Effector memory CD4-positive, alpha-beta T cell (primary cell): ENCODE measurements around the gene IFIT3.
"Not testable (repeated sequence)": the region's sequence is repeated elsewhere in the genome, so short reads cannot be mapped to it uniquely, and the experiment has no call there.

Source experiments
- DNase-seq, 3 donors: peaks; one replicate each; pipeline ENCODE4 v3.0.0-alpha.2; 2020
- H3K27ac ChIP-seq: 2 replicates; pipeline ENCODE4 v1.7.0; 2013; ENCODE audit warnings: mild to moderate bottlenecking, low read length, moderate library complexity; ENCODE audit not compliant: insufficient read depth, poor library complexity, severe bottlenecking
- H3K27me3 ChIP-seq: replicated peaks from 2 replicates; pipeline ENCODE4 v1.7.0; 2013; ENCODE audit warnings: mild to moderate bottlenecking, low read length; ENCODE audit not compliant: insufficient read depth, control insufficient read depth, poor library complexity, severe bottlenecking
- H3K36me3 ChIP-seq: 2 replicates; pipeline ENCODE4 v1.7.0; 2013; ENCODE audit warnings: mild to moderate bottlenecking, low read length, moderate library complexity; ENCODE audit not compliant: control insufficient read depth, insufficient read depth
- H3K4me1 ChIP-seq: 2 replicates; pipeline ENCODE4 v1.7.0; 2013; ENCODE audit warnings: low read length, mild to moderate bottlenecking; ENCODE audit not compliant: control insufficient read depth, insufficient read depth, poor library complexity, severe bottlenecking
- H3K4me3 ChIP-seq: 2 replicates; pipeline ENCODE4 v1.7.0; 2013; ENCODE audit warnings: low read length, low read depth, mild to moderate bottlenecking; ENCODE audit not compliant: insufficient read depth, poor library complexity, severe bottlenecking
- H3K9me3 ChIP-seq: 2 replicates; pipeline ENCODE4 v1.7.0; 2013; ENCODE audit warnings: mild to moderate bottlenecking, low read length, moderate library complexity; ENCODE audit not compliant: control insufficient read depth

The IFIT3 gene

GRCh38 chr10:89330537-89331212, 2.9 kb downstream of the IFIT3 start:
- H3K27me3 ChIP-seq = no peaks in the 10 kb centered on the region
- no peak overlapping the region for H3K27ac ChIP-seq
- H3K4me1 ChIP-seq = peaks cover 34% of the 10 kb centered on the region
- H3K36me3 ChIP-seq = no peaks in the 10 kb centered on the region
- H3K4me3 ChIP-seq = no peak overlapping the region
- DNase-seq = no peak
- no peaks in the 10 kb centered on the region for H3K9me3 ChIP-seq

GRCh38 chr10:89331487-89332122, 3.8 kb downstream of the IFIT3 start:
- H3K4me1 ChIP-seq = peaks cover 34% of the 10 kb centered on the region
- H3K27ac ChIP-seq = peak overlapping the region; percentile 70

DNA sequence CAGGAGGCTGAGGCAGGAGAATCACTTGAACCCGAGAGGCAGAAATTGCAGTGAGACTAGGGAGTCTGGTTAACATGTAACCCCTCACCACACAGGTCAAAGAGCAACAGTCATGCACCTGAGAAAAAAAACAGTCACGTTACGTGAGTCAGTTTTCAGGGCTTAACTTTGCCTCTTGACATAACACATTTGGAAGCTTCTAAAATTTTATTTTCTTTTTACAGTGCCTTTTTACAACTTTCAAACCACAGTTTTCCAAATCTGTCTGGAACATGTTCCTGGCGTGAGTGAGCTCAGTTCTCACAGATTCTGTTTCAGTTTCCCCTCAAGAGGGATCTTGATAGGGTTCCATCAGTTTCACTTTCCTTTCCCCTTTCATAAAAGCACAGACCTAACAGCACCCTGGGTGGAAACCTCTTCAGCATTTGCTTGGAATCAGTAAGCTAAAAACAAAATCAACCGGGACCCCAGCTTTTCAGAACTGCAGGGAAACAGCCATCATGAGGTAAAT, 4.4 kb downstream of the IFIT3 start:
- Histone ChIP-seq H3K4me3 (peak overlapping the region; percentile 30), H3K36me3 (no peaks in the 10 kb centered on the region), H3K27ac (peak overlapping the region; percentile 70), H3K4me1 (peaks cover 34% of the 10 kb centered on the region), H3K9me3 (no peaks in the 10 kb centered on the region), H3K27me3 (no peaks in the 10 kb centered on the region)
- peak in 1 of 3 donors; percentile 28 for DNase-seq

More at GRCh38 chr10:89331487-89332122, 3.8 kb downstream of the IFIT3 start:
- DNase-seq, H3K9me3 ChIP-seq, H3K27me3 ChIP-seq, H3K36me3 ChIP-seq: not testable (repeated sequence)
- peak overlapping the region; percentile 30 for H3K4me3 ChIP-seq

- no peak overlapping the region for H3K27ac ChIP-seq
- no peaks in the 10 kb centered on the region for H3K9me3 ChIP-seq
Measured at GRCh38 chr10:89335226-89335625, 7.4 kb downstream of the IFIT3 start.

GRCh38 chr10:89336241-89336640, 8.4 kb downstream of the IFIT3 start:
- no peaks in the 10 kb centered on the region for H3K36me3 ChIP-seq
- no peak overlapping the region for H3K4me3 ChIP-seq
- DNase-seq = no peak
- H3K9me3 ChIP-seq = no peaks in the 10 kb centered on the region
- H3K27me3 ChIP-seq = no peaks in the 10 kb centered on the region
- H3K4me1 ChIP-seq = peaks cover 30% of the 10 kb centered on the region
- no peak overlapping the region for H3K27ac ChIP-seq

More at GRCh38 chr10:89335226-89335625, 7.4 kb downstream of the IFIT3 start:
- DNase-seq = no peak
- Histone ChIP-seq H3K4me3 (no peak overlapping the region), H3K27me3 (no peaks in the 10 kb centered on the region), H3K4me1 (peaks cover 34% of the 10 kb centered on the region), H3K36me3 (no peaks in the 10 kb centered on the region)

DNA sequence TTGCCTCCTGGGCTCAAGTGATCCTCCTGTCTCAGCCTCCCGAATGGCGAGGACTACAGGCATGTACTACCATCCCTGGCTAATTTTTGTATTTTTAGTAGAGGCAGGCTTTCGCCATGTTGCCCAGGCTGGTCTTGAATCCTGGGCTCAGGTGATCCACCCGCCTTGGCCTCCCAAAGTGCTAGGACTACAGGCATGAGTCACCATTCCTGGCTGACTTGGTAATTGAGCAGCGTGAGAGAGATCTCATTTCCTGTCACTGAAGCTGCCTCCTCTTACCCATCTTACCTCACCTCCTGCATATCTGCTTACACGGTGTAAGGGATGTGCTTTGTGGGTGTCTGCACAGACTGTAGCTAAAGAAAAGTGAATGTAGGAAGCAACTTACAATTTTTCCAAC, 9.7 kb downstream of the IFIT3 start:
- no peaks in the 10 kb centered on the region for H3K36me3 ChIP-seq
- H3K27ac ChIP-seq = no peak overlapping the region
- peak in 1 of 3 donors; percentile 27 for DNase-seq
- peaks cover 30% of the 10 kb centered on the region for H3K4me1 ChIP-seq
- no peaks in the 10 kb centered on the region for H3K9me3 ChIP-seq
- H3K27me3 ChIP-seq = no peaks in the 10 kb centered on the region
- H3K4me3 ChIP-seq = no peak overlapping the region

DNA sequence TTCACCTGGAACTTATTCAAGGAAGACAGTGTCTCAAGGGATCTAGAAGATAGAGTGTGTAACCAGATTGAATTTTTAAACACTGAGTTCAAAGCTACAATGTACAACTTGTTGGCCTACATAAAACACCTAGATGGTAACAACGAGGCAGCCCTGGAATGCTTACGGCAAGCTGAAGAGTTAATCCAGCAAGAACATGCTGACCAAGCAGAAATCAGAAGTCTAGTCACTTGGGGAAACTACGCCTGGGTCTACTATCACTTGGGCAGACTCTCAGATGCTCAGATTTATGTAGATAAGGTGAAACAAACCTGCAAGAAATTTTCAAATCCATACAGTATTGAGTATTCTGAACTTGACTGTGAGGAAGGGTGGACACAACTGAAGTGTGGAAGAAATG, 10.9 kb downstream of the IFIT3 start:
- Histone ChIP-seq H3K4me3 (no peak overlapping the region), H3K36me3 (no peaks in the 10 kb centered on the region), H3K4me1 (peaks cover 21% of the 10 kb centered on the region), H3K27ac (no peak overlapping the region), H3K27me3 (no peaks in the 10 kb centered on the region), H3K9me3 (no peaks in the 10 kb centered on the region)
- DNase-seq = no peak

DNA sequence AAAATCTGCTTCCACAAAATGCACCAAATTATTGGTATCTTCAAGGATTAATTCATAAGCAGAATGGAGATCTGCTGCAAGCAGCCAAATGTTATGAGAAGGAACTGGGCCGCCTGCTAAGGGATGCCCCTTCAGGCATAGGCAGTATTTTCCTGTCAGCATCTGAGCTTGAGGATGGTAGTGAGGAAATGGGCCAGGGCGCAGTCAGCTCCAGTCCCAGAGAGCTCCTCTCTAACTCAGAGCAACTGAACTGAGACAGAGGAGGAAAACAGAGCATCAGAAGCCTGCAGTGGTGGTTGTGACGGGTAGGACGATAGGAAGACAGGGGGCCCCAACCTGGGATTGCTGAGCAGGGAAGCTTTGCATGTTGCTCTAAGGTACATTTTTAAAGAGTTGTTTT, 12.1 kb downstream of the IFIT3 start:
- H3K4me1 ChIP-seq = peaks cover 15% of the 10 kb centered on the region
- H3K4me3 ChIP-seq = no peak overlapping the region
- no peaks in the 10 kb centered on the region for H3K9me3 ChIP-seq
- H3K36me3 ChIP-seq = no peaks in the 10 kb centered on the region
- no peak overlapping the region for H3K27ac ChIP-seq
- no peak for DNase-seq
- H3K27me3 ChIP-seq = no peaks in the 10 kb centered on the region

DNA sequence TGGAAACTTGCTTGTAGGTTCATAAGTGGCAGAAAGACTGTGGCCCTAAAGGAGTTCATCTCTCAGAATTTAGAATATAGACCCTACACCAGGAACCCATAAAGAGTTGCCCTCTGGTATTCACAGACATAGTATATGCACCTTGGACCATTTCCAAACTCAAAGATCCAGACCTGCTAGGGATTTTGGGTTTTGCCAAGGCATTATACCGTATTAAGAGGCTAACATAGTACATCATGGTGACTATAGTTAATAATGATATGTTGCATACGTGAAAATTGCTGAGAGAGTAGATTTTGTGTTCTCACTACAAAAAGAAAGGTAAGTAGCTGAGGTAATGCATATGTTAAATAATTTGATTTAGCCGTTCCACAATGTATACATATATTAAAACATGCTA, 13.9 kb downstream of the IFIT3 start:
- H3K9me3 ChIP-seq = no peaks in the 10 kb centered on the region
- DNase-seq = no peak
- peaks cover 8% of the 10 kb centered on the region for H3K4me1 ChIP-seq
- H3K27ac ChIP-seq = no peak overlapping the region
- H3K4me3 ChIP-seq = no peak overlapping the region
- no peaks in the 10 kb centered on the region for H3K27me3 ChIP-seq
- no peaks in the 10 kb centered on the region for H3K36me3 ChIP-seq

GRCh38 chr10:89342206-89342958, 14.6 kb downstream of the IFIT3 start:
- Histone ChIP-seq H3K27me3 (no peaks in the 10 kb centered on the region), H3K4me3 (no peak overlapping the region), H3K4me1 (peaks cover 6% of the 10 kb centered on the region), H3K27ac (no peak overlapping the region), H3K9me3 (no peaks in the 10 kb centered on the region), H3K36me3 (no peaks in the 10 kb centered on the region)
- DNase-seq = no peak
